SK-N-SH (cell line): ENCODE data around the gene CXADR. TPM values are rescaled to one million over a fixed set of nuclear protein-coding genes. Genes with fewer than 3 reads are reported as not detected.

Source experiments
- CTCF ChIA-PET: fragments of 300-600, 350-600 bp; formaldehyde crosslinking; extraction: SDS; loops from one replicate; lab custom pipeline; 2021; lab: Yijun Ruan, JAX
- POLR2A ChIA-PET: fragments of 350-600 bp; sonication (Branson Sonifier 250); formaldehyde crosslinking; extraction: SDS; loops from one replicate; lab custom pipeline; 2020; ENCODE audit warnings: antibody characterized with exemption, inconsistent platforms; lab: Yijun Ruan, JAX
- DNase-seq: peaks from one replicate; pipeline ENCODE4 v3.0.0; 2012
- H2AFZ ChIP-seq: fragments of 200-600 bp; sonication (generic); 2 replicates; pipeline ENCODE4 v1.8.1; 2016; ENCODE audit warnings: antibody characterized with exemption, mild to moderate bottlenecking, low read depth
- H3F3A ChIP-seq: fragments of 200-600 bp; sonication (generic); replicated peaks from 2 replicates; pipeline ENCODE3; 2016; ENCODE audit warnings: antibody characterized with exemption, mild to moderate bottlenecking; ENCODE audit not compliant: insufficient read depth
- H3K27ac ChIP-seq, 2 experiments: fragments of 200-500 bp in 1 of 2; fragments of 200-600 bp in 1 of 2; sonication (Bioruptor generic) in 1 of 2; sonication (generic), shearing (Covaris generic) in 1 of 2; 2 replicates each; pipeline versions ENCODE4 v1.5.1 to v1.6.1; 2014 to 2016; ENCODE audit warnings: low read depth in 2 of 2, inconsistent platforms in 1 of 2, low read length in 1 of 2, mild to moderate bottlenecking in 1 of 2, mixed read lengths in 1 of 2
- H3K27me3 ChIP-seq: fragments of 200-600 bp; sonication (generic), shearing (Covaris generic); 2 replicates; pipeline ENCODE4 v1.6.1; 2016; ENCODE audit warnings: mixed run types; ENCODE audit not compliant: insufficient read depth
- H3K36me3 ChIP-seq, 2 experiments: fragments of 200-500 bp in 1 of 2; fragments of 200-600 bp in 1 of 2; sonication (Bioruptor generic) in 1 of 2; sonication (generic) in 1 of 2; replicated peaks in 1 of 2; 2 replicates each; pipeline versions ENCODE3 to v1.5.1; 2014 to 2016; ENCODE audit warnings: low read length in 1 of 2, mild to moderate bottlenecking in 1 of 2; ENCODE audit not compliant: insufficient read depth in 2 of 2, control insufficient read depth in 1 of 2
- H3K4me1 ChIP-seq, 2 experiments: fragments of 200-500 bp in 1 of 2; fragments of 200-600 bp in 1 of 2; sonication (Bioruptor generic) in 1 of 2; sonication (generic), shearing (Covaris generic) in 1 of 2; 2 replicates each; pipeline versions ENCODE4 v1.5.1 to v1.6.1; 2014 to 2016; ENCODE audit warnings: low read depth in 1 of 2, low read length in 1 of 2, mixed run types in 1 of 2; ENCODE audit not compliant: insufficient read depth in 2 of 2, control insufficient read depth in 1 of 2
- H3K4me2 ChIP-seq: fragments of 200-600 bp; sonication (generic), shearing (Covaris generic); 2 replicates; pipeline ENCODE4 v1.6.1; 2017; ENCODE audit warnings: mixed run types
- H3K4me3 ChIP-seq, 2 experiments: fragments of 200-500 bp in 1 of 2; fragments of 200-600 bp in 1 of 2; sonication (Bioruptor generic) in 1 of 2; sonication (generic), shearing (Covaris generic) in 1 of 2; 2 replicates each; pipeline versions ENCODE4 v1.5.1 to v1.8.1; 2014 to 2016; ENCODE audit warnings: low read depth in 2 of 2, inconsistent platforms in 1 of 2, low read length in 1 of 2, mild to moderate bottlenecking in 1 of 2, mixed read lengths in 1 of 2, moderate library complexity in 1 of 2
- H3K79me2 ChIP-seq: fragments of 200-600 bp; sonication (generic); 2 replicates; pipeline ENCODE4 v1.8.1; 2017; ENCODE audit warnings: mild to moderate bottlenecking; ENCODE audit not compliant: insufficient read depth
- H3K9ac ChIP-seq: fragments of 200-600 bp; sonication (generic); 2 replicates; pipeline ENCODE4 v1.6.1; 2017; ENCODE audit warnings: mixed run types
- H3K9me2 ChIP-seq: fragments of 200-600 bp; sonication (generic); 2 replicates; pipeline ENCODE4 v1.6.1; 2017; ENCODE audit warnings: mixed run types
- H3K9me3 ChIP-seq: fragments of 200-600 bp; sonication (generic); 2 replicates; pipeline ENCODE4 v1.6.1; 2017; ENCODE audit warnings: mixed run types, mild to moderate bottlenecking, moderate library complexity
- H4K20me1 ChIP-seq: fragments of 200-600 bp; sonication (generic); 2 replicates; pipeline ENCODE4 v1.6.1; 2017; ENCODE audit warnings: mild to moderate bottlenecking, mixed run types; ENCODE audit not compliant: insufficient read depth
- GATA2 ChIP-seq: sonication (generic); formaldehyde crosslinking; IDR thresholded peaks from 2 replicates; pipeline ENCODE4 v1.5.0; 2020; ENCODE audit warnings: mild to moderate bottlenecking, missing genetic modification reagents
- IRF3 ChIP-seq: fragments of 150-350 bp; IDR thresholded peaks from 2 replicates; pipeline ENCODE4 v1.6.1; 2016; ENCODE audit warnings: mild to moderate bottlenecking, low read depth, low read length
- JUND ChIP-seq: IDR thresholded peaks from 2 replicates; pipeline ENCODE4 v1.4.0; 2012
- MAX ChIP-seq: IDR thresholded peaks from 2 replicates; pipeline ENCODE4 v1.4.0; 2012; ENCODE audit warnings: low read depth
- MXI1 ChIP-seq: IDR thresholded peaks from 2 replicates; pipeline ENCODE4 v1.6.1; 2012; ENCODE audit warnings: mild to moderate bottlenecking, low read depth, low read length, improper control_type of control experiment
- POLR2AphosphoS5 ChIP-seq: IDR thresholded peaks from 2 replicates; pipeline ENCODE4 v1.6.1; 2012; ENCODE audit warnings: low read depth, low read length
- RAD21 ChIP-seq: IDR thresholded peaks from 2 replicates; pipeline ENCODE4 v1.6.1; 2012; ENCODE audit warnings: mild to moderate bottlenecking, low read length
- SIN3A ChIP-seq: IDR thresholded peaks from 2 replicates; pipeline ENCODE4 v1.6.1; 2012; ENCODE audit warnings: low read depth, mild to moderate bottlenecking, low read length, moderate library complexity, borderline replicate concordance
- SMC3 ChIP-seq: IDR thresholded peaks from 2 replicates; pipeline ENCODE4 v1.6.1; 2012; ENCODE audit warnings: low read depth, low read length, improper control_type of control experiment
- TAF1 ChIP-seq: IDR thresholded peaks from 2 replicates; pipeline ENCODE4 v1.6.1; 2012; ENCODE audit warnings: low read depth, mild to moderate bottlenecking, low read length, moderate library complexity, borderline replicate concordance
- TCF12 ChIP-seq: IDR thresholded peaks from 2 replicates; pipeline ENCODE4 v1.4.0; 2012
- YY1 ChIP-seq: IDR thresholded peaks from 2 replicates; pipeline ENCODE4 v1.4.0; 2012; ENCODE audit warnings: low read depth, mild to moderate bottlenecking
- polyA plus RNA-seq, 3 experiments: library from polyadenylated mRNA; depleted of rRNA; stranded (reverse); fragments of >200 nt; gene quantifications; 2 replicates each; pipeline ENCODE4 v1.2.3, GENCODE V29; 2012
- TF ChIP-seq, protein P1 (sequence below): fragments of 200-600 bp; sonication (generic); IDR thresholded peaks from 2 replicates; pipeline ENCODE4 v1.6.1; 2017; ENCODE audit warnings: antibody characterized with exemption, mild to moderate bottlenecking, moderate library complexity
- TF ChIP-seq, protein P2 (sequence below): fragments of 150-350 bp; IDR thresholded peaks from 2 replicates; pipeline ENCODE4 v1.6.1; 2017; ENCODE audit warnings: antibody characterized with exemption, low read length, low read depth, borderline replicate concordance
- TF ChIP-seq, protein P3 (sequence below): IDR thresholded peaks from 2 replicates; pipeline ENCODE4 v1.4.0; 2012; ENCODE audit warnings: low read depth, borderline replicate concordance

The CXADR gene
- polyA plus RNA-seq, 1 of the 3 experiments (the other 2 are of a cell fraction) = 1.1 TPM

DNA sequence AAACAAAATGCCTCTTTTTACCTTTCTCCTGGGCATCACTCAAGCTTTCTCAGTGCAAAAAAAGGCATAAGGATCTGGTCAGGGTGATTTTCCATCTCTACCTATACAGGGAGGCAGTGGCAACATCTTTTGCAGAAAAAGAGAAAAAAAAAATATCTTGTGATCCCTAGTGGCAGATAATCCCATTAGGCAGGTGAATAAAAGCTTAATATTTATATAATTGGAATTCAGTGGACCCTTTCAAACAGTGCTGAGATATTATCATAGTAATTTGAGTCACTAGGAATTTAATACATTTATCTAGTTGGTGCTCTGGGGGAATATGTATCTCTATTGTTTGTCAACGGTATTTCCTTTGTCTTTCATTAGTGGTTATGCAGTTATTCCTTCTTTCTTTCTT lies 29.9 kb upstream of the CXADR start (continued):
- TF ChIP-seq IRF3 (no peak), MXI1 (no peak), MAX (no peak), SIN3A (no peak), POLR2AphosphoS5 (no peak), SMC3 (no peak)
- TF ChIP-seq, protein P1, sequence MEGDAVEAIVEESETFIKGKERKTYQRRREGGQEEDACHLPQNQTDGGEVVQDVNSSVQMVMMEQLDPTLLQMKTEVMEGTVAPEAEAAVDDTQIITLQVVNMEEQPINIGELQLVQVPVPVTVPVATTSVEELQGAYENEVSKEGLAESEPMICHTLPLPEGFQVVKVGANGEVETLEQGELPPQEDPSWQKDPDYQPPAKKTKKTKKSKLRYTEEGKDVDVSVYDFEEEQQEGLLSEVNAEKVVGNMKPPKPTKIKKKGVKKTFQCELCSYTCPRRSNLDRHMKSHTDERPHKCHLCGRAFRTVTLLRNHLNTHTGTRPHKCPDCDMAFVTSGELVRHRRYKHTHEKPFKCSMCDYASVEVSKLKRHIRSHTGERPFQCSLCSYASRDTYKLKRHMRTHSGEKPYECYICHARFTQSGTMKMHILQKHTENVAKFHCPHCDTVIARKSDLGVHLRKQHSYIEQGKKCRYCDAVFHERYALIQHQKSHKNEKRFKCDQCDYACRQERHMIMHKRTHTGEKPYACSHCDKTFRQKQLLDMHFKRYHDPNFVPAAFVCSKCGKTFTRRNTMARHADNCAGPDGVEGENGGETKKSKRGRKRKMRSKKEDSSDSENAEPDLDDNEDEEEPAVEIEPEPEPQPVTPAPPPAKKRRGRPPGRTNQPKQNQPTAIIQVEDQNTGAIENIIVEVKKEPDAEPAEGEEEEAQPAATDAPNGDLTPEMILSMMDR = no peak
- TF ChIP-seq, protein P2, sequence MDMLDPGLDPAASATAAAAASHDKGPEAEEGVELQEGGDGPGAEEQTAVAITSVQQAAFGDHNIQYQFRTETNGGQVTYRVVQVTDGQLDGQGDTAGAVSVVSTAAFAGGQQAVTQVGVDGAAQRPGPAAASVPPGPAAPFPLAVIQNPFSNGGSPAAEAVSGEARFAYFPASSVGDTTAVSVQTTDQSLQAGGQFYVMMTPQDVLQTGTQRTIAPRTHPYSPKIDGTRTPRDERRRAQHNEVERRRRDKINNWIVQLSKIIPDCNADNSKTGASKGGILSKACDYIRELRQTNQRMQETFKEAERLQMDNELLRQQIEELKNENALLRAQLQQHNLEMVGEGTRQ = no peak

GRCh38 chr21:17488620-17489019 lies 24.2 kb upstream of the CXADR start:
- no peak overlapping the region for H3K9ac ChIP-seq
- POLR2A ChIA-PET = no interaction called here
- H3K9me3 ChIP-seq = no peaks in the 10 kb centered on the region
- peaks cover 16% of the 10 kb centered on the region for H3F3A ChIP-seq
- CTCF ChIA-PET = interaction anchor here (1.7 kb wide), 1 partner anchor 66 kb away, joined by 5 read pairs; no protein-coding TSS in a partner anchor
- H3K4me1 ChIP-seq = peaks cover 0 to 14% of the 10 kb centered on the region in 2 experiments; a peak in 2 of 4 replicates
- H3K9me2 ChIP-seq = no peaks in the 10 kb centered on the region
- H3K27me3 ChIP-seq = no peaks in the 10 kb centered on the region
- no peaks in the 10 kb centered on the region for H3K79me2 ChIP-seq
- H3K4me3 ChIP-seq = no peak overlapping the region
- no peak for DNase-seq
- H2AFZ ChIP-seq = no peak overlapping the region
- H3K4me2 ChIP-seq = no peak overlapping the region
- TF ChIP-seq MAX (no peak), JUND (no peak), TAF1 (no peak), GATA2 (CRISPR knock-in tag) (no peak), TCF12 (no peak), YY1 (no peak), SIN3A (no peak), RAD21 (no peak)
- TF ChIP-seq, protein P1 = no peak
- TF ChIP-seq, protein P3, sequence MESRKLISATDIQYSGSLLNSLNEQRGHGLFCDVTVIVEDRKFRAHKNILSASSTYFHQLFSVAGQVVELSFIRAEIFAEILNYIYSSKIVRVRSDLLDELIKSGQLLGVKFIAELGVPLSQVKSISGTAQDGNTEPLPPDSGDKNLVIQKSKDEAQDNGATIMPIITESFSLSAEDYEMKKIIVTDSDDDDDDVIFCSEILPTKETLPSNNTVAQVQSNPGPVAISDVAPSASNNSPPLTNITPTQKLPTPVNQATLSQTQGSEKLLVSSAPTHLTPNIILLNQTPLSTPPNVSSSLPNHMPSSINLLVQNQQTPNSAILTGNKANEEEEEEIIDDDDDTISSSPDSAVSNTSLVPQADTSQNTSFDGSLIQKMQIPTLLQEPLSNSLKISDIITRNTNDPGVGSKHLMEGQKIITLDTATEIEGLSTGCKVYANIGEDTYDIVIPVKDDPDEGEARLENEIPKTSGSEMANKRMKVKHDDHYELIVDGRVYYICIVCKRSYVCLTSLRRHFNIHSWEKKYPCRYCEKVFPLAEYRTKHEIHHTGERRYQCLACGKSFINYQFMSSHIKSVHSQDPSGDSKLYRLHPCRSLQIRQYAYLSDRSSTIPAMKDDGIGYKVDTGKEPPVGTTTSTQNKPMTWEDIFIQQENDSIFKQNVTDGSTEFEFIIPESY = no peak
- H3K27ac ChIP-seq = no peak overlapping the region
- no peaks in the 10 kb centered on the region for H4K20me1 ChIP-seq
- no peaks in the 10 kb centered on the region for H3K36me3 ChIP-seq
